ENCODE measurements around the gene FBXO7.

Gene FBXO7

GRCh38 chr22:32499666-32500065 lies 25.1 kb downstream of the FBXO7 start:
- no peak for DNase-seq (ENCODE audit: low read depth)
- no peak for TF ChIP-seq CTCF (IDR thresholded peaks at IDR 0.05; ENCODE audit: low read depth, low read length, missing control alignments)
- H3K4me3 ChIP-seq (ENCODE audit: low read depth, low read length), result no peak overlapping the region

- no peak overlapping the region for H3K4me3 ChIP-seq (ENCODE audit: low read depth, low read length)
- DNase-seq (ENCODE audit: low read depth), result no peak
- no peak for TF ChIP-seq CTCF (IDR thresholded peaks at IDR 0.05; ENCODE audit: low read depth, low read length, missing control alignments)
These were observed 27.5 kb downstream of the FBXO7 start for GRCh38 chr22:32501836-32502752.

- H3K4me3 ChIP-seq (ENCODE audit: low read depth, low read length), result no peak overlapping the region
- no peak for TF ChIP-seq CTCF (IDR thresholded peaks at IDR 0.05; ENCODE audit: low read depth, low read length, missing control alignments)
- DNase-seq (ENCODE audit: low read depth), result no peak
These were observed 34.4 kb downstream of the FBXO7 start for GRCh38 chr22:32509045-32509444.

GRCh38 chr22:32511274-32511673 lies 36.7 kb downstream of the FBXO7 start:
- no peak for TF ChIP-seq CTCF (IDR thresholded peaks at IDR 0.05; ENCODE audit: low read depth, low read length, missing control alignments)
- DNase-seq (ENCODE audit: low read depth), result no peak
- no peak overlapping the region for H3K4me3 ChIP-seq (ENCODE audit: low read depth, low read length)

- TF ChIP-seq CTCF (IDR thresholded peaks at IDR 0.05; ENCODE audit: low read depth, low read length, missing control alignments), result no peak
- H3K4me3 ChIP-seq (ENCODE audit: low read depth, low read length), result no peak overlapping the region
- DNase-seq (ENCODE audit: low read depth), result no peak
These were observed 37.2 kb downstream of the FBXO7 start for GRCh38 chr22:32511776-32512175.

GRCh38 chr22:32512267-32512982 lies 37.8 kb downstream of the FBXO7 start:
- no peak for DNase-seq (ENCODE audit: low read depth)
- no peak for TF ChIP-seq CTCF (IDR thresholded peaks at IDR 0.05; ENCODE audit: low read depth, low read length, missing control alignments)
- no peak overlapping the region for H3K4me3 ChIP-seq (ENCODE audit: low read depth, low read length)

All from GM12864 (cell line).